CD8-positive, alpha-beta memory T cell (primary cell): ENCODE results near the gene FN3KRP. TPM values are rescaled to one million over a fixed set of nuclear protein-coding genes. Genes with fewer than 3 reads are reported as not detected.

Experiments used
- CTCF ChIA-PET: fragments of 350-600 bp; sonication (Branson Sonifier 250); formaldehyde crosslinking; loops from one replicate; lab custom pipeline; 2021; ENCODE audit warnings: antibody characterized with exemption; lab: Charles Lee
- POLR2A ChIA-PET: fragments of 350-600 bp; sonication (Branson Sonifier 250); formaldehyde crosslinking; loops from one replicate; lab custom pipeline; 2021; ENCODE audit warnings: antibody characterized with exemption; lab: Charles Lee
- DNase-seq, 5 donors: peaks; one replicate each; pipeline versions ENCODE4 v3.0.0 to v3.0.0-alpha.2; 2020 to 2022; ENCODE audit warnings: mixed read lengths in 1 of 5
- H3K27ac ChIP-seq: one replicate; pipeline ENCODE4 v1.7.0; 2013; ENCODE audit warnings: low read depth, mild to moderate bottlenecking, low read length, moderate library complexity
- H3K27me3 ChIP-seq: 2 replicates; pipeline ENCODE4 v1.7.0; 2013; ENCODE audit warnings: low read length, mild to moderate bottlenecking; ENCODE audit not compliant: insufficient read depth, poor library complexity, severe bottlenecking
- H3K36me3 ChIP-seq: 2 replicates; pipeline ENCODE4 v1.7.0; 2013; ENCODE audit warnings: mild to moderate bottlenecking, low read length, moderate library complexity; ENCODE audit not compliant: insufficient read depth
- H3K4me1 ChIP-seq: 2 replicates; pipeline ENCODE4 v1.7.0; 2013; ENCODE audit warnings: mild to moderate bottlenecking, low read length, moderate library complexity; ENCODE audit not compliant: insufficient read depth
- H3K4me3 ChIP-seq: 2 replicates; pipeline ENCODE4 v1.7.0; 2013; ENCODE audit warnings: mild to moderate bottlenecking, low read length
- H3K9me3 ChIP-seq: 2 replicates; pipeline ENCODE4 v1.7.0; 2013; ENCODE audit warnings: mild to moderate bottlenecking, low read length
- H3K27ac Mint-ChIP-seq, 8 donors: one replicate each; pipeline ENCODE4 v1.8.0; 2020 to 2021; ENCODE audit warnings: mixed read lengths in 8 of 8, mild to moderate bottlenecking in 6 of 8, inconsistent platforms in 3 of 8, moderate library complexity in 3 of 8
- H3K27me3 Mint-ChIP-seq, 2 donors: one replicate each; pipeline ENCODE4 v1.8.0; 2020 to 2021; ENCODE audit warnings: mixed read lengths in 2 of 2, mild to moderate bottlenecking in 1 of 2, moderate library complexity in 1 of 2
- H3K36me3 Mint-ChIP-seq, 3 donors: one replicate each; pipeline ENCODE4 v1.8.0; 2020 to 2021; ENCODE audit warnings: mixed read lengths in 3 of 3, inconsistent platforms in 1 of 3, mild to moderate bottlenecking in 1 of 3
- H3K4me1 Mint-ChIP-seq, 3 donors: one replicate each; pipeline ENCODE4 v1.8.0; 2020 to 2021; ENCODE audit warnings: mixed read lengths in 3 of 3, inconsistent platforms in 1 of 3, mild to moderate bottlenecking in 1 of 3
- H3K4me3 Mint-ChIP-seq, 7 donors: one replicate each; pipeline ENCODE4 v1.8.0; 2020 to 2021; ENCODE audit warnings: mixed read lengths in 7 of 7, mild to moderate bottlenecking in 6 of 7, moderate library complexity in 4 of 7, inconsistent platforms in 2 of 7
- H3K9me3 Mint-ChIP-seq, 5 donors: one replicate each; pipeline ENCODE4 v1.8.0; 2020 to 2022; ENCODE audit warnings: mixed read lengths in 5 of 5, mild to moderate bottlenecking in 3 of 5, moderate library complexity in 2 of 5, inconsistent platforms in 1 of 5
- polyA plus RNA-seq: library from polyadenylated mRNA; unstranded; fragments of 300-500 nt; fragmentation: Illumina TruSeq; gene quantifications from one replicate; pipeline ENCODE4 v1.2.3, GENCODE V29; 2021
- total RNA-seq, 2 experiments: library from RNA; stranded (reverse); gene quantifications; one replicate each; pipeline ENCODE4 v1.2.3, GENCODE V29; 2021

The FN3KRP gene
- total and polyA plus RNA-seq, 3 experiments from 2014 or later, result 20.7 to 39.9 (median 39.0) TPM

GRCh38 chr17:82691714-82692113 is 24.8 kb upstream of the FN3KRP start:
- Mint-ChIP-seq H3K27me3 (peaks cover 0 to 6% of the 10 kb centered on the region in 2 donors), H3K27ac (no peak overlapping the region), H3K4me3 (no peak overlapping the region), H3K36me3 (peaks cover 8 to 14% (median 10%) of the 10 kb centered on the region in 3 donors), H3K4me1 (peaks cover 0 to under 1% (median 0%) of the 10 kb centered on the region in 3 donors), H3K9me3 (peaks cover 5 to 14% (median 10%) of the 10 kb centered on the region in 5 donors)
- no peaks in the 10 kb centered on the region for H3K36me3 ChIP-seq
- no peaks in the 10 kb centered on the region for H3K9me3 ChIP-seq
- H3K4me1 ChIP-seq, result no peaks in the 10 kb centered on the region
- H3K27me3 ChIP-seq, result no peaks in the 10 kb centered on the region
- DNase-seq, result no peak
- ChIA-PET POLR2A (no interaction called here), CTCF (interaction anchor here (1.5 kb wide), 1 partner anchor 23 kb away, joined by 3 read pairs; no protein-coding TSS in a partner anchor)
- no peak overlapping the region for H3K27ac ChIP-seq
- H3K4me3 ChIP-seq, result no peak overlapping the region

DNA sequence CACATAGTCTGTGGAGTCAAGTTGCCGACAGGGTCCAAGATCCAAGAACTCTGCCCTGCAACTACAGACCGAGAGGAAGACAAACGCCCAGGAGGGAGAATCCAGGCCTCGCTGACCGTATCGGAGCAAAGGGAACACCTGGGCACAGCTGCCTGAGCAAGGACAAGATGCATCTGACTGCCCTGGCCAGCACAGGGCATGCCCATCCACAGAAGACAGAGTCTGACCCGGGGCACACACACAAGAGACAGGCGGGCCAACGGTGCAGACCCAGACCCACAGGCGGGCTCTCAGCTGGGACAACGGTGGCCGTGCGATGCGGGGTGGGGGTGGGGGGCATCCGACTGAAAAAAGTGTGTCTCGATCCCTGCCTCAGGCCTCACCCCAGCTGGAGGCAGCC is 24.2 kb upstream of the FN3KRP start:
- H3K4me3 Mint-ChIP-seq, result no peak overlapping the region
- no peaks in the 10 kb centered on the region for H3K27me3 ChIP-seq
- peaks cover 8 to 14% (median 8%) of the 10 kb centered on the region in 3 donors for H3K36me3 Mint-ChIP-seq
- DNase-seq, result no peak
- H3K4me1 ChIP-seq, result peaks cover 5% of the 10 kb centered on the region
- CTCF ChIA-PET, result interaction anchor here (1.5 kb wide), 1 partner anchor 23 kb away, joined by 3 read pairs; no protein-coding TSS in a partner anchor
- H3K36me3 ChIP-seq, result no peaks in the 10 kb centered on the region
- H3K4me3 ChIP-seq, result no peak overlapping the region
- peaks cover 5 to 14% (median 10%) of the 10 kb centered on the region in 5 donors for H3K9me3 Mint-ChIP-seq
- H3K27me3 Mint-ChIP-seq, result peaks cover 0 to 6% of the 10 kb centered on the region in 2 donors
- no peak overlapping the region for H3K27ac Mint-ChIP-seq
- H3K4me1 Mint-ChIP-seq, result peaks cover 0 to 6% (median 0%) of the 10 kb centered on the region in 3 donors
- H3K9me3 ChIP-seq, result no peaks in the 10 kb centered on the region
- POLR2A ChIA-PET, result no interaction called here
- no peak overlapping the region for H3K27ac ChIP-seq

DNA sequence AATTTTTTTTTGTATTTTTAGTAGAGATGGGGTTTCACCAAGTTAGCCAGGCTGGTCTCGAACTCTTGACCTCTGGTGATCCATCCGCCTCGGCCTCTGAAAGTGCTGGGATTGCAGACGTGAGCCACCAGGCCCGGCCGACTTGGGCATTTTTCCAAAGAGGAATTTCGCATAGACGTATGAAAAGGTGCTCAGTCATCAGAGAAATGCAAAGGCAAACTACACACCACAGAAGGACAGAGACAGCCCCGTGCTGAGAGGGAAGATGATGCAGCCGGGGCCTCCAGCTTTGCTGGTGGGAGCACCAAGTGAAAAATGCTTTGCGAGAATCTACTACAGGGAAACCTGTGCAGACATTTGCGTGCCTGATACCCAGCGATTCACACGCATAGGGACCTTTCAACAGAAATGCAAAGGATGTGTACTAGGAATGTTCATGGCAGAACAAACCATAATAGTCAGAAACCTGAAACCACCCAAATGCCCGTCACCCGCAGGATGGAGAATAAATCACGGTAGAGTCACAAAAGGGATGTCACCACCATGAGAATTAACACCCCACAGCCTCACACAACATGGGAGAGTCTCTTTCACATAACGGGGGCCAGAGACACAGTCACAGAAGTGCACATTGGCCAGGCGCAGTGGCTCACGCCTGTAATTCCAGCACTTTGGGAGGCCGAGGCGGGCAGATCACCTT is 23.2 kb upstream of the FN3KRP start:
- H3K27me3 Mint-ChIP-seq, result peaks cover 0 to 6% of the 10 kb centered on the region in 2 donors
- Histone ChIP-seq H3K4me1 (peaks cover 10% of the 10 kb centered on the region), H3K9me3 (no peaks in the 10 kb centered on the region), H3K27ac (no peak overlapping the region), H3K27me3 (no peaks in the 10 kb centered on the region), H3K4me3 (no peak overlapping the region), H3K36me3 (no peaks in the 10 kb centered on the region)
- peaks cover 8 to 14% (median 8%) of the 10 kb centered on the region in 3 donors for H3K36me3 Mint-ChIP-seq
- H3K9me3 Mint-ChIP-seq, result peaks cover 5 to 14% (median 10%) of the 10 kb centered on the region in 5 donors
- H3K27ac Mint-ChIP-seq, result no peak overlapping the region
- CTCF ChIA-PET, result no interaction called here
- H3K4me1 Mint-ChIP-seq, result peaks cover 0 to 8% (median 0%) of the 10 kb centered on the region in 3 donors
- POLR2A ChIA-PET, result no interaction called here
- DNase-seq, result no peak
- H3K4me3 Mint-ChIP-seq, result no peak overlapping the region

GRCh38 chr17:82694647-82695046 is 21.9 kb upstream of the FN3KRP start:
- no peak overlapping the region for H3K4me3 ChIP-seq
- peaks cover 10% of the 10 kb centered on the region for H3K4me1 ChIP-seq
- no peaks in the 10 kb centered on the region for H3K9me3 ChIP-seq
- ChIA-PET POLR2A (no interaction called here), CTCF (no interaction called here)
- peak overlapping the region in 1 of 8 donors; percentile 42 for H3K27ac Mint-ChIP-seq
- H3K27ac ChIP-seq, result no peak overlapping the region
- peaks cover 5 to 14% (median 10%) of the 10 kb centered on the region in 5 donors for H3K9me3 Mint-ChIP-seq
- H3K27me3 Mint-ChIP-seq, result peaks cover 0 to 6% of the 10 kb centered on the region in 2 donors
- DNase-seq, result no peak
- H3K36me3 Mint-ChIP-seq, result peaks cover 8 to 14% (median 8%) of the 10 kb centered on the region in 3 donors
- peak overlapping the region in 2 of 7 donors; percentile 34 to 70 for H3K4me3 Mint-ChIP-seq
- H3K4me1 Mint-ChIP-seq, result peaks cover 4 to 14% (median 6%) of the 10 kb centered on the region in 3 donors
- no peaks in the 10 kb centered on the region for H3K27me3 ChIP-seq
- no peaks in the 10 kb centered on the region for H3K36me3 ChIP-seq

GRCh38 chr17:82696259-82696658 is 20.2 kb upstream of the FN3KRP start:
- no peak for DNase-seq
- Mint-ChIP-seq H3K36me3 (peaks cover 4 to 14% (median 5%) of the 10 kb centered on the region in 3 donors), H3K4me3 (peak overlapping the region in 3 of 7 donors; percentile 21 to 50 (median 50)), H3K9me3 (peaks cover 5 to 14% (median 10%) of the 10 kb centered on the region in 5 donors), H3K27ac (no peak overlapping the region), H3K4me1 (peaks cover 4 to 15% (median 6%) of the 10 kb centered on the region in 3 donors), H3K27me3 (peaks cover 0 to 6% of the 10 kb centered on the region in 2 donors)
- no peaks in the 10 kb centered on the region for H3K36me3 ChIP-seq
- H3K4me3 ChIP-seq, result no peak overlapping the region
- peaks cover 10% of the 10 kb centered on the region for H3K4me1 ChIP-seq
- no peaks in the 10 kb centered on the region for H3K27me3 ChIP-seq
- H3K27ac ChIP-seq, result no peak overlapping the region
- ChIA-PET POLR2A (no interaction called here), CTCF (no interaction called here)
- H3K9me3 ChIP-seq, result no peaks in the 10 kb centered on the region

DNA sequence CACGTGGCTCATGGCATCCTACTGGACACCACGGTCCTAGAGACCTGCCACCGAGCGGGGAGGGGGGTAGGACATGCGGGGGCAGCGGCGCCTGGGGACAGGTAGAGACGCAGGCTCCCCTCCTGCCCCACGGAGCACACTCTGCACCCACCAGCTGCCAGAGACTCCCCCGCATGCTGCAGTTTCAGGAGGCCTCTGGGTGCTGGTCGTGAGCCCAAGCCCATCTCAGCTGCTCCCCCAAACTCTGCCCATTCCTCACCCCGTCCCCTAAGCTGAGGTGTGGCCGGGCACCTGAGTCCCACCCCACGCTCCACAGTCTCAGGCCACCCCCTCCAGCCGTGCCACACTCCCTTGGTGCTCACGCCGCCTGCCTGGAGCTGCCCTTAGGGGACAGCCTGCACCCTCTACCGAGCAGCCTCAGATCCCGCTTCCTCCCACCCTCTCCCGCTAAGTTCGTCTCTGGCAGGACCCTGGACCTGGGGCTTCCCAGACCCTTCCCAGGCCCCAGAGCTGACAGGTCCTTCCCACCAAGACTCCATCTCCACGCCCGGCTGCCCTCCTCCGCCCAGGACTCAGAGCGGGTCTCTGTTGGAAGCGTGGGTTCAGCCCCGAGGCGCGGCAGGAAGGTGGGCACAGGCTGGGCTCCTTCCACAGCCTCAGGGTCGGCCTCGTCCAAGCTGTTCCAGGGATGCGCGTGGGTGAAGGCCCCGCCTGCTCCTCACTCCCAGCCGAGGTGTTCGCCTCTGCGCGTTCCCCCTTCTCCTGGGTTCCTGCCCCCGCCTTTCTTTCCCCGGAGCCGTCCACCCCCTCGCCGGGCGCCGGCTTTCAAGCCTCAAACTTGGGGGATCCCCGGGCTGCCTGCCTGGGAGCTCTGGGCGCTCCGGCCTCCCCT is 19.3 kb upstream of the FN3KRP start:
- ChIA-PET CTCF (interaction anchor here (1.0 to 1.4 kb wide), 2 partner anchors 14 to 27 kb away, joined by 3 to 4 read pairs; no protein-coding TSS in a partner anchor), POLR2A (interaction anchor here (1.1 kb wide), 1 partner anchor 20 kb away, joined by 4 read pairs; the partner anchor contains the start of gene FN3KRP)
- Mint-ChIP-seq H3K4me1 (peaks cover 4 to 15% (median 6%) of the 10 kb centered on the region in 3 donors), H3K27me3 (peaks cover 0 to 6% of the 10 kb centered on the region in 2 donors), H3K27ac (peak overlapping the region in 2 of 8 donors; percentile 19 to 68), H3K9me3 (peaks cover 5 to 14% (median 10%) of the 10 kb centered on the region in 5 donors), H3K4me3 (peak overlapping the region; percentile 42 to 74 (median 60)), H3K36me3 (peaks cover 4 to 14% (median 5%) of the 10 kb centered on the region in 3 donors)
- H3K4me3 ChIP-seq, result no peak overlapping the region
- H3K4me1 ChIP-seq, result peaks cover 10% of the 10 kb centered on the region
- no peak for DNase-seq
- H3K9me3 ChIP-seq, result no peaks in the 10 kb centered on the region
- H3K27me3 ChIP-seq, result no peaks in the 10 kb centered on the region
- H3K27ac ChIP-seq, result no peak overlapping the region
- no peaks in the 10 kb centered on the region for H3K36me3 ChIP-seq

- DNase-seq, result no peak
- H3K27me3 ChIP-seq, result no peaks in the 10 kb centered on the region
- Mint-ChIP-seq H3K27me3 (peaks cover 0 to 6% of the 10 kb centered on the region in 2 donors), H3K27ac (no peak overlapping the region), H3K9me3 (peaks cover 5 to 14% (median 10%) of the 10 kb centered on the region in 5 donors), H3K4me3 (peak overlapping the region in 6 of 7 donors; percentile 43 to 74 (median 63)), H3K4me1 (peaks cover 4 to 15% (median 6%) of the 10 kb centered on the region in 3 donors), H3K36me3 (peaks cover 4 to 14% (median 5%) of the 10 kb centered on the region in 3 donors)
- POLR2A ChIA-PET, result interaction anchor here (1.1 kb wide), 1 partner anchor 19 kb away, joined by 4 read pairs; the partner anchor contains the start of gene FN3KRP
- no peak overlapping the region for H3K27ac ChIP-seq
- CTCF ChIA-PET, result interaction anchor here (1.4 kb wide), 1 partner anchor 14 kb away, joined by 4 read pairs; no protein-coding TSS in a partner anchor
- no peak overlapping the region for H3K4me3 ChIP-seq
- no peaks in the 10 kb centered on the region for H3K36me3 ChIP-seq
- no peaks in the 10 kb centered on the region for H3K9me3 ChIP-seq
- peaks cover 10% of the 10 kb centered on the region for H3K4me1 ChIP-seq
Measured at GRCh38 chr17:82697808-82698064, 18.8 kb upstream of the FN3KRP start.
